Peyer's patch (tissue), 4 donors: Measurements from ENCODE around the gene FBXO42.

Experiments
- POLR2A ChIP-seq, 2 donors: fragments of 450-650 bp; IDR thresholded peaks; one replicate each; pipeline ENCODE4 v1.5.1; 2017; ENCODE audit warnings: antibody characterized with exemption in 2 of 2, mild to moderate bottlenecking in 2 of 2, moderate library complexity in 2 of 2
- TF ChIP-seq, protein P1 (sequence below), 6 experiments: fragments of 450-650 bp in 4 of 6; fragments of 200-600 bp in 2 of 6; sonication (generic) in 1 of 6; IDR thresholded peaks; one replicate each; pipeline ENCODE4 v1.5.1; 2017 to 2019; ENCODE audit warnings: antibody characterized with exemption in 6 of 6, mild to moderate bottlenecking in 3 of 6, moderate library complexity in 1 of 6

DNA sequence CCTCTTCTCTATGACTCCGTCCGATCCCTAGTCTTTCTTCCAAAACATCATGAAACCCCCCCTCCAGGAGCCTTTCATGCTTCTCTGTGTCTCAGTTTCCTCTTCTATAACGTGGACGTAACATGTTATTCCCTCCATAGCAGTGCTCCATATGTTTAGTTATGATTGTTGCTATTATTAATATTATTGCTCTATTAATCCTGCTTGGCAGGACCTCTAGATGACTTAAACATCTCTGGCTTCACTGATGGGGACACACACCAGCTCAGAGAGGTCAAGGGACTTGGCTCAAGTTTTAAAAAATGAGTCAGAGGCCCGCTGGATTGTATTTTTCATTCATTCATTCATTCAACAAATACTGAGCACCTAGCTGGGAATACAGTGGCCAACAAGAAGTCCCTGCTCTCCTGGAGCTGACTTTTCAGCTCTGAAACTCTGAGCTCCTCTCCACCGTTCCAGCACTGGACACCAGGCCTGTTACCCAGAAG lies 114.9 kb downstream of the FBXO42 start:
- no peak for TF ChIP-seq POLR2A (IDR thresholded peaks at IDR 0.05)
- TF ChIP-seq, protein P1, sequence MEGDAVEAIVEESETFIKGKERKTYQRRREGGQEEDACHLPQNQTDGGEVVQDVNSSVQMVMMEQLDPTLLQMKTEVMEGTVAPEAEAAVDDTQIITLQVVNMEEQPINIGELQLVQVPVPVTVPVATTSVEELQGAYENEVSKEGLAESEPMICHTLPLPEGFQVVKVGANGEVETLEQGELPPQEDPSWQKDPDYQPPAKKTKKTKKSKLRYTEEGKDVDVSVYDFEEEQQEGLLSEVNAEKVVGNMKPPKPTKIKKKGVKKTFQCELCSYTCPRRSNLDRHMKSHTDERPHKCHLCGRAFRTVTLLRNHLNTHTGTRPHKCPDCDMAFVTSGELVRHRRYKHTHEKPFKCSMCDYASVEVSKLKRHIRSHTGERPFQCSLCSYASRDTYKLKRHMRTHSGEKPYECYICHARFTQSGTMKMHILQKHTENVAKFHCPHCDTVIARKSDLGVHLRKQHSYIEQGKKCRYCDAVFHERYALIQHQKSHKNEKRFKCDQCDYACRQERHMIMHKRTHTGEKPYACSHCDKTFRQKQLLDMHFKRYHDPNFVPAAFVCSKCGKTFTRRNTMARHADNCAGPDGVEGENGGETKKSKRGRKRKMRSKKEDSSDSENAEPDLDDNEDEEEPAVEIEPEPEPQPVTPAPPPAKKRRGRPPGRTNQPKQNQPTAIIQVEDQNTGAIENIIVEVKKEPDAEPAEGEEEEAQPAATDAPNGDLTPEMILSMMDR (IDR thresholded peaks at IDR 0.05) = no peak
